Left renal pelvis (tissue), 4 donors: ENCODE data around the gene PHLDB2. TPM values are rescaled to one million over a fixed set of nuclear protein-coding genes. Genes with fewer than 3 reads are reported as not detected.

Source experiments
- DNase-seq, 4 donors: peaks; one replicate each; pipeline ENCODE4 v3.0.0-alpha.2; 2013; ENCODE audit warnings: low read depth in 4 of 4, low spot score in 3 of 4
- polyA plus RNA-seq, 4 donors: library from polyadenylated mRNA; unstranded; fragments of 120-200 nt; gene quantifications; one replicate each; pipeline ENCODE4 v1.2.1, GENCODE V29; 2013; ENCODE audit not compliant: insufficient read length in 4 of 4

PHLDB2 gene
- polyA plus RNA-seq, 4 donors: 29.8 to 100 (median 94.9) TPM

- DNase-seq: no peak
Observed at GRCh38 chr3:111919370-111920065, 60.5 kb downstream of the PHLDB2 start.

- DNase-seq: no peak
Observed at GRCh38 chr3:111921181-111921580, 62.1 kb downstream of the PHLDB2 start.

- no peak for DNase-seq
Observed at GRCh38 chr3:111923095-111923771, 64.2 kb downstream of the PHLDB2 start.

GRCh38 chr3:111923806-111924205, 64.7 kb downstream of the PHLDB2 start:
- no peak for DNase-seq

- no peak for DNase-seq
Observed at GRCh38 chr3:111924283-111924682, 65.2 kb downstream of the PHLDB2 start.

- DNase-seq: no peak
Observed at GRCh38 chr3:111926266-111926676, 67.2 kb downstream of the PHLDB2 start.

GRCh38 chr3:111928613-111929012, 69.5 kb downstream of the PHLDB2 start:
- DNase-seq: no peak

GRCh38 chr3:111929484-111929883, 70.4 kb downstream of the PHLDB2 start:
- no peak for DNase-seq

GRCh38 chr3:111932946-111933345, 73.9 kb downstream of the PHLDB2 start:
- DNase-seq: no peak

GRCh38 chr3:111936191-111936841, 77.3 kb downstream of the PHLDB2 start:
- DNase-seq: no peak

GRCh38 chr3:111936967-111937366, 77.9 kb downstream of the PHLDB2 start:
- no peak for DNase-seq

- no peak for DNase-seq
Observed at GRCh38 chr3:111937871-111938270, 78.8 kb downstream of the PHLDB2 start.

- DNase-seq: no peak
Observed at GRCh38 chr3:111939873-111940272, 80.8 kb downstream of the PHLDB2 start.

- DNase-seq: no peak
Observed at GRCh38 chr3:111943533-111943932, 84.5 kb downstream of the PHLDB2 start.

GRCh38 chr3:111944372-111944771, 85.3 kb downstream of the PHLDB2 start:
- DNase-seq: no peak

- no peak for DNase-seq
Observed at GRCh38 chr3:111947231-111947630, 88.2 kb downstream of the PHLDB2 start.

- no peak for DNase-seq
Observed at GRCh38 chr3:111948786-111949185, 89.7 kb downstream of the PHLDB2 start.

GRCh38 chr3:111949712-111950111, 90.6 kb downstream of the PHLDB2 start:
- DNase-seq: no peak

GRCh38 chr3:111951032-111951431, 92.0 kb downstream of the PHLDB2 start:
- no peak for DNase-seq

- DNase-seq: no peak
Observed at GRCh38 chr3:111952086-111952485, 93.0 kb downstream of the PHLDB2 start.

- no peak for DNase-seq
Observed at GRCh38 chr3:111952866-111953450, 93.9 kb downstream of the PHLDB2 start.
